ENCODE data around the gene SLC6A3.

The SLC6A3 gene

DNA sequence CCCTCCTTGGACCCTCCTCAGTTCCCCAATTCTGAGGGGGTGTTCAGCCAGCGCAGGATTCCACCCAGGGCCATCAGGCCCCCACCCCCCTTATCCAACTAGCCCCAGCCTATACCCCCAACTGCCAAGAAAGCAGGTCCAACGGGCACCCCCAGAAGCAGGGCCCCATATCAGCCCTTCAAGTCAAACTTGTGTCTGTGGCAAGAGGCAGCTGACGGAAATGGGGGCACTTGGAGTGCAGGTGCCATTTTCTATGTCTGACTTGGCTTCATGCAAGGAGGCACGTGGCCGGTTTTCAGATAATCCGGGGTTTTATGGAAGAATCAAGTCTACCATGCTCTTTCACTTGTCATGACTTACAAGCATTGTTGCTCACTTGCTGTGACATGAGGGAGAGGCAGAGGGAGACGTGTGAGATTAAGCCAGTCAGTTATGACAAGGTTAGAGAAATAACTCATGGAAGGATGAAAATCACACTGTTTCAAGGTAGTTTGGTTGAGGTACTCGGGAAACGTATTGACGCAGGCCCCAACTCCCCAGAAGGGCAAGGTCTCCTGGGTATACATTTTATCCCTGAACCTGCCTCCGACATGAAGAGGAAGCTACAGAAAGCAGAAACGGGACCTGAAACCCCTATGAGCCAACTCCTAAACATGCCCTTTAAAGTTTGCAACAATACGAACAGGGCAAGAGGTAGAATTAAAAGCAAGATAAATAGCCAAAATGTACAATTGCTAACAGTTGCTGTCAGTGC, 73.8 kb downstream of the SLC6A3 start:
- H3K27ac ChIP-seq: no peak overlapping the region

GRCh38 chr5:1370006-1370405, 75.2 kb downstream of the SLC6A3 start:
- H3K27ac ChIP-seq: no peak overlapping the region
- no peak for TF ChIP-seq ZFX (IDR thresholded peaks at IDR 0.05)
- TF ChIP-seq CTCF (conservative IDR thresholded peaks at IDR 0.05): no peak

More for the DNA sequence above, 73.8 kb downstream of the SLC6A3 start:
- TF ChIP-seq CTCF (conservative IDR thresholded peaks at IDR 0.05): no peak
- no peak for TF ChIP-seq ZFX (IDR thresholded peaks at IDR 0.05)

DNA sequence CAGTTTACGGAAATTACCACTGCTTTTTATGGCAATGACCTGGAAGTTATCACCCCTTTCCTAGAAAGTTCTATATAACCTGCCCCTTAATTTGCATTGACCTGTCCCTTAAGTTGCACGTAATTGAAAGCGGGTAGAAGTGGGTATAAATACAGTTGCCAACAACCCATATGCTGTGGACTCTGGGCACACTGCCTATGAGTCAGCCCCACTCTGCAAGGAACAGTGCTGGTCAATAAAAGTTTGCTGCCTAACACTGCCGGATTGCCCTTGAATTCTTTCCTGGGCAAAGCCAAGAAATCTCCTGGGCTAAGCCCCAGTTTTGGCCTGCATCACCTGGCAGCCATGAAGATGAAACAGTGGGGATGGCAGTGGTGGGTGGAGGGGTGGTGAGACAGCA, 76.5 kb downstream of the SLC6A3 start:
- no peak for TF ChIP-seq CTCF (conservative IDR thresholded peaks at IDR 0.05)
- TF ChIP-seq ZFX (IDR thresholded peaks at IDR 0.05): no peak

GRCh38 chr5:1368236-1368635, 77.0 kb downstream of the SLC6A3 start:
- no peak for TF ChIP-seq CTCF (conservative IDR thresholded peaks at IDR 0.05)
- no peak overlapping the region for H3K27ac ChIP-seq

More for the DNA sequence above, 76.5 kb downstream of the SLC6A3 start:
- no peak overlapping the region for H3K27ac ChIP-seq

DNA sequence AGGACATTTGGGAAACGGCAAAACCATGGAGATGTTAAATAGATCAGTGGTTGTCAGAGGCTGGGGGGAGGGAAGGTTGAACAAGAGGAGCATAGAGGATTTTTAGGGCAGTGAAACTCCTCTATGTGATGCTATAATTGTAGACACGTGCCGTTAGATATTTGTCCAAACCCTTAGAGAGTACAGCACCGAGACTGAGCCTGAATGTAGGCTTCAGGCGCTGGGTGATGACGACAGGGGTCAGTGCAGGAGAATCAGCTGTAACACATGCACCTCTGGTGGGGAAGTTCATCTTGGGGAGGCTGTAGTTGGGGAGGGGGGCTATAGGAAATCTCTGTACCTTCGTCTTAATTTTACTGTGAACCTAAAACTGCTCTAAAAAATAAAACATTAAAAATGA, 78.1 kb downstream of the SLC6A3 start:
- no peak overlapping the region for H3K27ac ChIP-seq

GRCh38 chr5:1366514-1366913, 78.7 kb downstream of the SLC6A3 start:
- no peak overlapping the region for H3K27ac ChIP-seq
- TF ChIP-seq ZFX (IDR thresholded peaks at IDR 0.05) (no peak), CTCF (conservative IDR thresholded peaks at IDR 0.05) (no peak)

More for the DNA sequence above, 78.1 kb downstream of the SLC6A3 start:
- no peak for TF ChIP-seq CTCF (conservative IDR thresholded peaks at IDR 0.05)

GRCh38 chr5:1364211-1364610, 81.0 kb downstream of the SLC6A3 start:
- H3K27ac ChIP-seq: peak overlapping the region; percentile 74
- no peak for TF ChIP-seq CTCF (conservative IDR thresholded peaks at IDR 0.05)

Measured in C4-2B (cell line).